Hepatocyte (in vitro differentiated cells): ENCODE data around the gene PLSCR3.

Experiments
- CTCF ChIP-seq: fragments of 200-600 bp; sonication (generic); IDR thresholded peaks from 2 replicates; pipeline ENCODE4 v1.5.1; 2016; ENCODE audit warnings: antibody characterized with exemption, mild to moderate bottlenecking; ENCODE audit not compliant: poor library complexity
- EZH2 ChIP-seq: fragments of 200-600 bp; sonication (generic); IDR thresholded peaks from 2 replicates; pipeline ENCODE4 v1.6.1; 2016; ENCODE audit warnings: antibody characterized with exemption, mild to moderate bottlenecking, borderline replicate concordance
- EZH2phosphoT487 ChIP-seq: fragments of 200-600 bp; sonication (generic); IDR thresholded peaks from one replicate; pipeline ENCODE4 v1.6.1; 2018; ENCODE audit warnings: antibody characterized with exemption, mild to moderate bottlenecking, low read depth, moderate library complexity; ENCODE audit not compliant: unreplicated experiment, severe bottlenecking

- TF ChIP-seq CTCF (no peak), EZH2phosphoT487 (no peak), EZH2 (no peak)
Measured at GRCh38 chr17:7407082-7407481, 12.8 kb upstream of the PLSCR3 start.
